ENCODE data around the gene UBA52.

Gene UBA52

DNA sequence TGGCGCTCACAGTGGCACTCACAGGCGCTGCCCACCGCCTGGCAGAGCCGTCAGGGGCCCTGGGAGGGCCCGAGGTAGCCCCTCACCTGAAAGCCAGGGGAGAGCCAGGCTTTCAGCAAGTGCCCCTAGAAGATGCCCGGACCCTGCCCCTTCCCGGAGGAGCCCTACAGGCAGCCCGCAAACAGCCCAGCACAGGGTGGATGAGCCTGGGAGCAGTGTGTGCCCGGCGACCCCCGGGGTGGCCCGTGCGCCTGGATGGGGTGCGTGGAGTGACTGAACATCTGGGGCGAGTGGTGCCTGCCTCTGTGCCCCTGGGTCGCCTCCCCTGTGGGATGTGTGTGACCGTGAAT is 33.5 kb downstream of the UBA52 start:
- DNase-seq (ENCODE audit: insufficient read length, low spot score) (no peak), FAIRE-seq (no peak)

GRCh38 chr19:18605546-18606280 is 34.1 kb downstream of the UBA52 start:
- no peak for DNase-seq (ENCODE audit: insufficient read length, low spot score)
- TF ChIP-seq POLR2A (IDR thresholded peaks at IDR 0.05; ENCODE audit: low read depth, low read length), result no peak
- no peak for FAIRE-seq

More for the DNA sequence above, 33.5 kb downstream of the UBA52 start:
- TF ChIP-seq POLR2A (IDR thresholded peaks at IDR 0.05; ENCODE audit: low read depth, low read length), result no peak

- no peak for FAIRE-seq
- no peak for TF ChIP-seq POLR2A (IDR thresholded peaks at IDR 0.05; ENCODE audit: low read depth, low read length)
- DNase-seq (ENCODE audit: insufficient read length, low spot score), result no peak
These were observed 34.9 kb downstream of the UBA52 start, which contains the start of gene CRLF1 for GRCh38 chr19:18606281-18607225. CRLF1 (minus strand) TSS chr19:18606799; CDS start chr19:18606656, 143 bp downstream.

- FAIRE-seq (no peak), DNase-seq (ENCODE audit: insufficient read length, low spot score) (no peak)
- TF ChIP-seq POLR2A (IDR thresholded peaks at IDR 0.05; ENCODE audit: low read depth, low read length), result no peak
These were observed 35.8 kb downstream of the UBA52 start for GRCh38 chr19:18607226-18608101.

GRCh38 chr19:18608102-18608804 is 36.6 kb downstream of the UBA52 start:
- no peak for TF ChIP-seq POLR2A (IDR thresholded peaks at IDR 0.05; ENCODE audit: low read depth, low read length)
- FAIRE-seq, result no peak
- no peak for DNase-seq (ENCODE audit: insufficient read length, low spot score)

GRCh38 chr19:18608805-18609716 is 37.4 kb downstream of the UBA52 start:
- FAIRE-seq, result no peak
- DNase-seq (ENCODE audit: insufficient read length, low spot score), result no peak
- TF ChIP-seq POLR2A (IDR thresholded peaks at IDR 0.05; ENCODE audit: low read depth, low read length), result no peak

GRCh38 chr19:18609717-18610051 is 38.0 kb downstream of the UBA52 start:
- DNase-seq (ENCODE audit: insufficient read length, low spot score), result no peak
- no peak for FAIRE-seq
- no peak for TF ChIP-seq POLR2A (IDR thresholded peaks at IDR 0.05; ENCODE audit: low read depth, low read length)

DNA sequence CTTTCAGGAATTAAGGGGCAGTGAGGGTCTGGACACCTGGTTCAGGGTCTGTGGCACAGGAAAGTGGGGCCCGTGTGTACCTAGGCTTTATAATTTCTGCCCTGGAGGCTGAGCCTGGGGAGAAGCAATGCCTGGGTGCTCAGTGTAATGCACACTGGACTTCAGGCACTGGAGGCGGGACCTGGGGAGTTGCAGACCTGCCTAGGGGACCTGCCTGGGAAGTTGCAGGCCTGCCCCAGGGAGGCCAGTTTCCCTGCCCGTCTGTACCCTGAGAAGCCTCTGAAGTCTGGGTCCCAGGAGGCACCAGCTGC is 38.5 kb downstream of the UBA52 start:
- TF ChIP-seq POLR2A (IDR thresholded peaks at IDR 0.05; ENCODE audit: low read depth, low read length), result no peak
- DNase-seq (ENCODE audit: insufficient read length, low spot score) (no peak), FAIRE-seq (no peak)

GRCh38 chr19:18610556-18611326 is 39.1 kb downstream of the UBA52 start:
- FAIRE-seq (no peak), DNase-seq (ENCODE audit: insufficient read length, low spot score) (no peak)
- no peak for TF ChIP-seq POLR2A (IDR thresholded peaks at IDR 0.05; ENCODE audit: low read depth, low read length)

- no peak for FAIRE-seq
- no peak for DNase-seq (ENCODE audit: insufficient read length, low spot score)
- TF ChIP-seq POLR2A (IDR thresholded peaks at IDR 0.05; ENCODE audit: low read depth, low read length), result no peak
These were observed 39.8 kb downstream of the UBA52 start for GRCh38 chr19:18611327-18612050.

- no peak for FAIRE-seq
- no peak for TF ChIP-seq POLR2A (IDR thresholded peaks at IDR 0.05; ENCODE audit: low read depth, low read length)
- no peak for DNase-seq (ENCODE audit: insufficient read length, low spot score)
These were observed 40.6 kb downstream of the UBA52 start for GRCh38 chr19:18612051-18612771.
